PC-9 (cell line): ENCODE data around the gene SMARCE1. TPM values are rescaled to one million over a fixed set of nuclear protein-coding genes. Genes with fewer than 3 reads are reported as not detected.
A peak's percentile ranks its signal among the peaks of the same experiment; 100 is the strongest.

Experiments used
- BruUV-seq: library from RNA; stranded (reverse); fragments of 400-500 nt; replicated peaks from 2 replicates; lab custom pipeline; 2021; lab: Mats Ljungman, UMichigan
- CTCF ChIA-PET: fragments of 300-600 bp; sonication (Branson Sonifier 250); formaldehyde crosslinking; loops from one replicate; lab custom pipeline; 2022; ENCODE audit warnings: antibody characterized with exemption; lab: Charles Lee
- POLR2A ChIA-PET: fragments of 300-600 bp; sonication (Branson Sonifier 250); formaldehyde crosslinking; loops from one replicate; lab custom pipeline; 2022; ENCODE audit warnings: antibody characterized with exemption; ENCODE audit not compliant: unreplicated experiment; lab: Charles Lee
- DNase-seq, 2 experiments: peaks; one replicate each; pipeline versions ENCODE4 v3.0.0 to v3.0.0-alpha.2; 2015 to 2022; ENCODE audit warnings: mixed read lengths in 1 of 2
- H2AFZ ChIP-seq: fragments of 200-600 bp; sonication (generic); 2 replicates; pipeline ENCODE4 v1.8.1; 2017; ENCODE audit warnings: antibody characterized with exemption
- H3F3A ChIP-seq: fragments of 200-600 bp; sonication (generic); 2 replicates; pipeline ENCODE4 v1.8.1; 2017; ENCODE audit warnings: antibody characterized with exemption, mild to moderate bottlenecking, low read depth; ENCODE audit not compliant: insufficient read depth
- H3K27ac ChIP-seq: fragments of 200-600 bp; sonication (generic); 2 replicates; pipeline ENCODE4 v1.6.1; 2016; ENCODE audit warnings: mixed run types
- H3K27me3 ChIP-seq: fragments of 200-600 bp; sonication (generic); 2 replicates; pipeline ENCODE4 v1.6.1; 2016; ENCODE audit warnings: low read depth, mixed run types; ENCODE audit not compliant: insufficient read depth
- H3K36me3 ChIP-seq: fragments of 200-600 bp; sonication (generic); 2 replicates; pipeline ENCODE4 v1.6.1; 2016; ENCODE audit warnings: low read depth, mixed run types
- H3K4me1 ChIP-seq: fragments of 200-600 bp; sonication (generic); replicated peaks from 2 replicates; pipeline ENCODE4 v1.6.1; 2016; ENCODE audit warnings: mixed run types; ENCODE audit not compliant: insufficient read depth
- H3K4me2 ChIP-seq: fragments of 200-600 bp; sonication (generic); 2 replicates; pipeline ENCODE4 v1.6.1; 2017; ENCODE audit warnings: mixed run types
- H3K4me3 ChIP-seq: fragments of 200-600 bp; sonication (generic); 2 replicates; pipeline ENCODE4 v1.6.1; 2016; ENCODE audit warnings: mixed run types
- H3K79me2 ChIP-seq: fragments of 200-600 bp; sonication (generic); 2 replicates; pipeline ENCODE4 v1.6.1; 2017; ENCODE audit warnings: low read depth, mixed run types
- H3K9me2 ChIP-seq: fragments of 200-600 bp; sonication (generic); 2 replicates; pipeline ENCODE4 v1.8.1; 2017; ENCODE audit warnings: mild to moderate bottlenecking; ENCODE audit not compliant: insufficient read depth
- H3K9me3 ChIP-seq: fragments of 200-600 bp; sonication (generic); 2 replicates; pipeline ENCODE4 v1.8.1; 2016; ENCODE audit warnings: low read depth; ENCODE audit not compliant: insufficient read depth
- H4K20me1 ChIP-seq: fragments of 200-600 bp; sonication (generic); 2 replicates; pipeline ENCODE4 v1.8.1; 2017; ENCODE audit not compliant: insufficient read depth
- CTCF ChIP-seq: fragments of 200-600 bp; sonication (generic); conservative IDR thresholded peaks from 2 replicates; pipeline ENCODE4 v1.6.1; 2017; ENCODE audit warnings: mixed run types, antibody characterized with exemption, mild to moderate bottlenecking, moderate library complexity
- EZH2 ChIP-seq: fragments of 200-600 bp; sonication (generic); IDR thresholded peaks from 2 replicates; pipeline ENCODE4 v1.8.0; 2017; ENCODE audit warnings: antibody characterized with exemption, low read depth
- intact Hi-C: fragments of 100-400 bp; cut with micrococcal nuclease; formaldehyde crosslinking; loops from one replicate; pipeline ENCODE4 v1.10.0; 2022; ENCODE audit not compliant: unreplicated experiment
- total RNA-seq: library from RNA; stranded (reverse); gene quantifications from 2 replicates; pipeline ENCODE4 v1.2.3, GENCODE V29; 2021

SMARCE1 gene
- total RNA-seq, 1 experiment from 2014 or later: 90.8 TPM

DNA sequence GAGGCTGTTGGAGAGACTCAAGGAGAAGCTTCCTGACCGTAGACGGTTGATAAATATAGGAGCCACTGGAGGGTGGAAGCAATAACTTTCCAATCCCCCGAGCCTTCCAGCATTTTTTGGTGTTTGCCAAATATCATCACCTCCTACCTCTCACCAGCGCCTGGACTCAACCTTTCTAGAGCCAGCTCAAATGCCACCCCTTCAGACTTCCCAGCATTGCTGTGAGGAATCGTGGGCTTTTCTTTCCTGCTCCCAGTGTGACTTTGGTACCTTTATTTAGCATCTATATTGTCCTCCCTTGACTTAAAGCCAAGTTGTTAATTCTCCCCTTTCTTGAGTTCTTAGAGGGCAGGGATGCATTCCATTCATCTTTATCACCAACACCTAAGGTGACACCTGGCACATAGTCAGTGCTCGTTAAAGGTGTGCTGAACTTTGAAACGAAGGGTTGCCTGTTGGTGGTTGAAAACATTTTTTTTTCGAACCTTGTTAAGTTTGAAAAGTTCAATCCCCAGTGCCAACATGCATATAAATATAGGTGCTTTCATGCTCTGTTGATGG lies 47.1 kb downstream of the SMARCE1 start:
- Histone ChIP-seq H3K36me3 (no peaks in the 10 kb centered on the region), H3K9me3 (no peaks in the 10 kb centered on the region), H3K4me2 (peak overlapping the region; percentile 18; the same call in 1 of the 2 replicates), H3K79me2 (no peaks in the 10 kb centered on the region), H3K4me3 (no peak overlapping the region), H4K20me1 (no peaks in the 10 kb centered on the region), H3F3A (peaks cover 4% of the 10 kb centered on the region; the same call in 1 of the 2 replicates), H2AFZ (no peak overlapping the region), H3K27me3 (no peaks in the 10 kb centered on the region), H3K4me1 (peaks cover 8% of the 10 kb centered on the region), H3K27ac (no peak overlapping the region), H3K9me2 (no peaks in the 10 kb centered on the region)
- TF ChIP-seq EZH2: no peak
- no peak for TF ChIP-seq CTCF
- BruUV-seq: no TSS peak
- intact Hi-C loops: no loop called here
- DNase-seq: peak; percentile 26 to 84
- ChIA-PET CTCF (no interaction called here), POLR2A (no interaction called here)

GRCh38 chr17:40599468-40599763 lies 48.2 kb downstream of the SMARCE1 start:
- Histone ChIP-seq H4K20me1 (no peaks in the 10 kb centered on the region), H3K4me1 (peaks cover 8% of the 10 kb centered on the region), H3K4me3 (no peak overlapping the region), H3K9me3 (no peaks in the 10 kb centered on the region), H3K27ac (no peak overlapping the region), H3K9me2 (no peaks in the 10 kb centered on the region), H2AFZ (no peak overlapping the region), H3K36me3 (no peaks in the 10 kb centered on the region), H3F3A (peaks cover 4% of the 10 kb centered on the region; the same call in 1 of the 2 replicates), H3K79me2 (no peaks in the 10 kb centered on the region), H3K4me2 (no peak overlapping the region), H3K27me3 (no peaks in the 10 kb centered on the region)
- no TSS peak for BruUV-seq
- TF ChIP-seq CTCF: no peak
- no peak for TF ChIP-seq EZH2
- intact Hi-C loops: no loop called here
- CTCF ChIA-PET: no interaction called here
- POLR2A ChIA-PET: no interaction called here
- no peak for DNase-seq

- no TSS peak for BruUV-seq
- TF ChIP-seq EZH2 (no peak), CTCF (no peak)
- no peak overlapping the region for H3K4me3 ChIP-seq
- H3K4me1 ChIP-seq: peaks cover 8% of the 10 kb centered on the region
- CTCF ChIA-PET: no interaction called here
- H3K27ac ChIP-seq: no peak overlapping the region
- intact Hi-C loops: no loop called here
- H3K27me3 ChIP-seq: no peaks in the 10 kb centered on the region
- POLR2A ChIA-PET: no interaction called here
- H3F3A ChIP-seq: peaks cover 4% of the 10 kb centered on the region; the same call in 1 of the 2 replicates
- H3K36me3 ChIP-seq: no peaks in the 10 kb centered on the region
- no peaks in the 10 kb centered on the region for H3K9me3 ChIP-seq
- no peaks in the 10 kb centered on the region for H4K20me1 ChIP-seq
- no peaks in the 10 kb centered on the region for H3K9me2 ChIP-seq
- DNase-seq: no peak
- H3K79me2 ChIP-seq: no peaks in the 10 kb centered on the region
- H2AFZ ChIP-seq: no peak overlapping the region
- H3K4me2 ChIP-seq: no peak overlapping the region
These were observed 48.8 kb downstream of the SMARCE1 start for GRCh38 chr17:40598619-40599467.
